Left colon (tissue), 2 donors: ENCODE data around the gene CRYZL1. TPM values are rescaled to one million over a fixed set of nuclear protein-coding genes. Genes with fewer than 3 reads are reported as not detected.

ENCODE experiments used
- ATAC-seq: fragments of 200-7000 bp; cut with Tn5 transposase; one replicate; pipeline ENCODE4 v1.9.1; 2020; ENCODE audit warnings: mild to moderate bottlenecking, moderate library complexity
- DNase-seq, 2 donors: peaks; one replicate each; pipeline ENCODE4 v3.0.0-alpha.2; 2020
- intact Hi-C, 2 donors: fragments of 100-400 bp; cut with DNase I in 1 of 2; cut with micrococcal nuclease in 1 of 2; formaldehyde crosslinking; loops; one replicate each; pipeline versions ENCODE4 v1.11.2 to v1.14.0; 2022; cut with DNase I, micrococcal nuclease
- total RNA-seq, 2 donors: library from RNA; stranded (reverse); fragmentation: NEBNext Ultra II Directional; extraction: Animal tissue kit (Norgen Biotek cat#: 25700); gene quantifications; one replicate each; pipeline ENCODE4 v1.2.1, GENCODE V29; 2021
- donor health status: DM: no; HTN: no; CAD: no.
- donor health status: DM: yes; HTN: yes; CAD: no.

The CRYZL1 gene
- total RNA-seq, 2 donors from 2014 or later = 34.7 to 37.2 TPM

GRCh38 chr21:33666153-33666552, 24.6 kb upstream of the CRYZL1 start:
- no peak for ATAC-seq
- DNase-seq = no peak
- intact Hi-C loops = no loop called here

DNA sequence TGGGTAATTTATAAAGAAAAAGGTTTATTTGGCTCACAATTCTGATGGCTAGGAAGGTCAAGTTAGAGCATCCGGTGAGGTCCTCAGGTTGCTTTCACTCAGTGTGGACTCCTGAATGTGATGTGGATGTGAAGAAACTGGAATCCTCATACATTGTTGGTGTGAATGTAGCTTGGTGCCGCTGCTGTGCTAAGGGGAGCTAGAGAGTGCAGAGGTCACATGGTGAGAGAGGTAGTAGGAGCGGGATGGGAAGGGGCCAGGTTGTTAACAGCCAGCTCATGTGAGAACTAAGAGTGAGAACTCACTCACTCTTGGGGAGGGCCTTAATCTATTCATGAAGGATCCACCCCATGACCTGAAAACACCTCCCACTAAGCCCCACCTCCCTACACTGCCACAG, 22.6 kb upstream of the CRYZL1 start:
- ATAC-seq (no peak), DNase-seq (no peak)
- intact Hi-C loops = no loop called here

- intact Hi-C loops = no loop called here
- DNase-seq = no peak
- peak; percentile 22 for ATAC-seq
These were observed 21.7 kb upstream of the CRYZL1 start for GRCh38 chr21:33663241-33663640.

GRCh38 chr21:33662046-33662445, 20.5 kb upstream of the CRYZL1 start:
- no peak for DNase-seq
- ATAC-seq = no peak
- intact Hi-C loops = no loop called here

DNA sequence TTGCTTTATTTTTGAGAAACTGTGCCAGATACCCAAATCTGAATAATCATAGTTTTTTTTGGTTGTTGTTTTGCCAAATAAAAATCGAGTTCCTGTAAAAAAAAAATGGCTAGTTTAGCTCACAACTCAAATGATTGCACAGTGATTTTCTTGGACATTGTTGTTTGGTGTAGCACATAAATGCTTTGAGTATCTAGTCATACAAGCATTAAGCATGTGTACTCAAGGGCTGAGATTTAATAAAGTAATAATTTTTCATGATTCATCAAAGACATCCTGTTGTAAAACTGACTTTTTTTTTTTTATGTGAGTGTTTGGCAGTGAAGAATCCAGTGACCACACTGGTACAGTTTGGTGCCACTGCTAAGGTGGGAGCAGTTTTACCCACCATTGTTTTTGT, 19.6 kb upstream of the CRYZL1 start:
- intact Hi-C loops = no loop called here
- ATAC-seq (no peak), DNase-seq (no peak)

DNA sequence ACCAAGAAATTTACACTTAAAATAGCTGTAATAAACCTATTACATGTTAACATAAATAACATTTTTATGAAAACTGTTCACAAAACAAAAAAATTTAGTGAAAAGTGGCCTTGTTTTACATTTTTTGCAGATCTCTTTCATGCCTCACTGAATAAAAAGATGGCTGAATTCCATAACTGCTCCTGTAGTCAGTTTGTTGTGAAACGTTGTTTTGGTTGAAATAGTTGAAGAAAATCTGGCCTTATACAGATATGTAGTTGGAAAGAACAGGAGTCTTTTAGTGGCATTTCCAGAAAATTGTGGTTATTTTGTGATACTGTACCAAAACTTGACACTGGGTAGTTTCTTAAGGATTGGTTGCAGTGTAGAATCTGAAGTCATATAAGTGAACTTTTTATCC, 18.9 kb upstream of the CRYZL1 start:
- intact Hi-C loops = no loop called here
- no peak for ATAC-seq

GRCh38 chr21:33659568-33659949, 18.0 kb upstream of the CRYZL1 start:
- DNase-seq (no peak), ATAC-seq (no peak)
- intact Hi-C loops = no loop called here

More for the DNA sequence above, 18.9 kb upstream of the CRYZL1 start:
- DNase-seq = no peak

DNA sequence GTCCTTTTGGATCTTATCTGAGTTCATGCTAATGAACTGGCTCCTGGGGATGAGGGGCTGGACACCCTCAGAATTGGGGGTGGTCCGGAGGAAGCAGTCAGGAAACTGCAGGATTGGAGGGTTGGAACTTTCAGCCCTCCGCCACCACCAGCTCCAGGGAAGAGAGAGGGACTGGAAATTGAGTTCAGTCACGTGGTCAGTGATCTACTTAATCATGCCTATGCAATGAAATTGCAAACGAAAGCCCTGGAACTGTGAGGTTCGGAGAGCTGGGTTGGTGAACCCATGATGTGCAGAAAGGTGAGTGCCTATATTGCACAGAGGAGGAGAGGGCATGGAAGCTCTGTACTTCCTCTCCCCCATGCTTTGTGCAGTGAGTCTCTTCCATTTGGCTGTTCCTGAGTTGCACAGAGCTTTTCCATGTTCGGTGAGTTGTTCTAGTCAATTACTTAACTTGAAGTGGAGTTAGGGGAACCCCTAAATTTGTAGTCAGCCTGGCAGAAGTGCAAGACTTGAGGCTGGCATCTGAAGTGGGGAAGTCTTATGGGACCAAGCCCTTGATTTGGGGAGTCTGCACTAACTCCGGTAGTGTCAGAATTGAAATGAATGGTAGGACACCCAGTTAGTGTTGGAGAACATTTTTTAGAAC, 17.5 kb upstream of the CRYZL1 start:
- intact Hi-C loops = no loop called here
- DNase-seq (no peak), ATAC-seq (no peak)

- peak; percentile 78 for ATAC-seq
- intact Hi-C loops = no loop called here
- DNase-seq = no peak
These were observed 15.7 kb upstream of the CRYZL1 start for GRCh38 chr21:33657124-33657820.

GRCh38 chr21:33655588-33656221, 14.2 kb upstream of the CRYZL1 start:
- no peak for DNase-seq
- intact Hi-C loops = no loop called here
- peak; percentile 73 for ATAC-seq

DNA sequence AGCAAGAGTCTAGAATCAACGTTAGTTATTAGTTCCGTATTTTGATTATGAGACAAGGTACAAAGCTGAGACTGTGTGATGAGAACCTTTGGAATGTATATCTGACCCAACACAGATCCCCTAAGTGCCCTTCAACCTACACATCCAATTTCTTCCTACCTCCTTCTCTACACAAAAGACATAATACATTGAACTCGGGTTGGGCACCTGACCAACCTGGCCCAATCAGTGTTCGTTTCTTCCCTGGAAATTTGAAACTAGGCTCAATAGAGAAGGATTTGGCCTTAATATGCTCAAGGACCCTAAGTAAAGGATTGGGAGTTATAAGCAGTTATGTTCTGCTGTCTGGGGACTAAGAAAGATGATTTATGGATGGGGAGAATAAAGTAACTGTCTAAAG, 12.9 kb upstream of the CRYZL1 start:
- intact Hi-C loops = no loop called here
- no peak for ATAC-seq
- no peak for DNase-seq

- intact Hi-C loops = no loop called here
- no peak for ATAC-seq
These were observed 10.6 kb upstream of the CRYZL1 start for GRCh38 chr21:33651965-33652680.

DNA sequence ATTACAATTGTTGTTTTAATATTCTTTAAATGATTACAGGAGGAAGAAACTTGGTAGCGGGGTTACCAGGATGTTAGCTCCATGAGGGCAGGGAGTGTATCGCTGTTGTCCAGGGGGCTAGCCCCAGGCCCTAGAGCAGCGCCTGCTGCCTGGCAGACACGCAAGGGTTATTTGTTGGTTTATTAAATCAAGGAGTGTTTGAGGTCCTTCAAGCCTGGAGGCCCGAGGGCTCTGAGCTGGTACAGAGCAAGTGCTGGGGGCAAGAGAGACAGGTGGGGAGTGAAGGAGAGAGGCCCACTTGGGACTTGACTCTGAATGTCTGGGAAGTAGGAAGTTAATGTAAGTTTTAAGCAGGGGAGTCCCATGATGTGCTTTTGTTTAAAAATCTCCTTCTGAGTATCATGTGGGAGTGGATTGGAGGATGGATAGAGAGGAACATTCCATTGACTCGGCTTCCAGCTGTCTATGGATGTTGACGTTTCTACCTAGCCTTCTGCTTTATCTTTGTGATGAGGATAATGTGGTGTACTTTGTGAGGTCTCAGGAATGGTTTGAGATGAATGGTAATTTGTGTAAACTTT, 9.5 kb upstream of the CRYZL1 start:
- ATAC-seq = no peak
- intact Hi-C loops = no loop called here

More at GRCh38 chr21:33651965-33652680, 10.6 kb upstream of the CRYZL1 start:
- DNase-seq = no peak

DNA sequence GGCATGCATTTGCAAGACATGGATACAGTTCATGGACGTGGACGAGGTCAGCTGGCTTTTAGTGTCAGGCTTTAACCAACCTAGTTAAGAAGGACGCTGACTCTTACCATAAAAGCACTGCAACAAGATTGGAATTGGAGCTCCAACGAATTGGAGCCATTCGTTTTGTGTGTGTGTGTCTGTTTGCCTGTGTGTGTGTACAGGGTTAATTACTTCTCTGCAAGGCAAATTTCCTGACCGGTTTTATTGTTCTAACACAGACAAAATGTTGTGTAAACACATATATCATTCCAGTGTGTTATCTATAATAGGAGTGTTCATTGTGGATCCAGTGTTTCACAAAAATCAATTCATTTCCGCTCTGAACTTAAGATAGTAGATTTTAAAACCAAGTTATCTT, 8.7 kb upstream of the CRYZL1 start:
- DNase-seq (no peak), ATAC-seq (peak; percentile 84)
- intact Hi-C loops = no loop called here

More for the DNA sequence above, 9.5 kb upstream of the CRYZL1 start:
- DNase-seq = no peak

DNA sequence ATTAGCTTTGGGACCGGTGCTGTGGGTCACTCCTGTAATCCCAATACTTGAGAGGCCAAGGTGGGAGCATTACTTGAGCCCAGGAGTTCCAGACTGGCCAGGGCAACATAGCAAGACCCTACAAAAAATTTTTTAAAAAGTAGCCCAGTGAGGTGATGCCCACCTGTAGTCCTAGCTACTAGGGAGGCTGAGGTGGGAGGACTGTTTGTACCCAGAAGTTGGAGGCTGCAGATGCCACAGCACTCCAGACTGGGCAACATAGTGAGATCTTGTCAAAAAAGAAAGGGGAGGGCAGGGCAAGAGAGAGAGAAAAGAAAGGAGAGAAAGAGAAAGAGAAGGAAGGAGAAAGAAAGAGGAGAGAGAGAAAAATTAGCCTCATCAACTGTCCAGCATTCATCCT, 7.0 kb upstream of the CRYZL1 start:
- ATAC-seq (no peak), DNase-seq (no peak)
- intact Hi-C loops = no loop called here

- no peak for ATAC-seq
- intact Hi-C loops = no loop called here
- no peak for DNase-seq
These were observed 6.0 kb upstream of the CRYZL1 start for GRCh38 chr21:33647587-33647986.

- DNase-seq = no peak
- ATAC-seq = no peak
- intact Hi-C loops = no loop called here
These were observed 4.2 kb upstream of the CRYZL1 start for GRCh38 chr21:33645730-33646129.

GRCh38 chr21:33644383-33645074, 3.0 kb upstream of the CRYZL1 start:
- intact Hi-C loops = no loop called here
- DNase-seq (no peak), ATAC-seq (no peak)
